CD4-positive, alpha-beta T cell treated with Interleukin-15 for 4 hours (primary cell): ENCODE measurements around the gene CC2D1A.

Experiments used
- DNase-seq: peaks from one replicate; pipeline ENCODE4 v3.0.0-alpha.2; 2020; ENCODE audit warnings: low spot score

CC2D1A gene

DNA sequence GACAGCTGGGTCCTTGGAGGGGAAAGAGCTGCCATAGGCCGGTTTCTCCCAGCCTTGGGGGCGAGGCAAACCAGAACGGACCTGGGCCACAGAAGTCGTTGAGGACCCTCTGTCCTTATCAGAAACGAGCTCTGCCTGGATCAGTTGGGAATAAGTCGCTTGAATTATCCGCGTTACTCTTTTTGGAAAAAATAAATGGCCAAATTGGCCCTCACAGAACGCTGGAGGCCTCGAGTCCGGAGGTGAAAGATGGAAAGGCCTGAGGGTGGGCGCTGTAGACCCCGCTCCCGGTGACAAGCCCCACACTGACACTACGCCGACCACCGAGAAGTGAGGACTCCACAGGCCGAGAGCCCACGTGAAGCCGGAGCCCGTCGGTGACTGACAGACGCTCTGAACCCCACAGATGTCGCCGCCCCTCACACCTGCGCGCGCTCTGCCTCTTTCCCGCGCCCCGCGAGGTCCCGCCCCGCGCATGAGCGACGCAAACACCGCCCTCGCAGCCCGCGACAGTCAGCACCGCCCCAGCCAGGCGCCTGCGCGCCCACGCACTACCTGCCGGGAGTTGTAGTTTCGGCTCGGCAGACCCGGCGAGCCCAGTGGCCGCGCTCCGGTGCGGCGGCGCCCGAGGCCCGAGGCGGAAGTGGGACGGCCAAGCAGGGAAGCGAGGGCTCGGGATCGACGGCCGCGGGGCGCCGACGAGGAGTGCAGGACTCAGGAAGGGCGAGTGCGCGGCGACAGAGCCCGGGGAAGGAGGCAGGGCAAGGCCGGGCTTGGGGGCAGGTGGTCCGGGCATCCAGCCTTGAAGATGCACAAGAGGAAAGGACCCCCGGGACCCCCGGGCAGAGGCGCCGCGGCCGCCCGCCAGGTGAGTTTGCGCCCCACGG, at the start of gene CC2D1A, which contains the start of gene BRME1:
CC2D1A (plus strand) TSS at position 568 of the 887 bp plus-strand sequence; CDS start at position 809, 241 bp downstream.
BRME1 (minus strand) TSS at position 484 of the 887 bp plus-strand sequence. CDS start 1,225 bp downstream, outside the sequence.
- DNase-seq: peak; percentile 93

GRCh38 chr19:13856497-13856896, 49.5 kb upstream of the CC2D1A start:
- DNase-seq: no peak

- DNase-seq: no peak
Measured at GRCh38 chr19:13859361-13859880, 46.6 kb upstream of the CC2D1A start.

- no peak for DNase-seq
Measured at GRCh38 chr19:13860679-13861391, 45.2 kb upstream of the CC2D1A start.

DNA sequence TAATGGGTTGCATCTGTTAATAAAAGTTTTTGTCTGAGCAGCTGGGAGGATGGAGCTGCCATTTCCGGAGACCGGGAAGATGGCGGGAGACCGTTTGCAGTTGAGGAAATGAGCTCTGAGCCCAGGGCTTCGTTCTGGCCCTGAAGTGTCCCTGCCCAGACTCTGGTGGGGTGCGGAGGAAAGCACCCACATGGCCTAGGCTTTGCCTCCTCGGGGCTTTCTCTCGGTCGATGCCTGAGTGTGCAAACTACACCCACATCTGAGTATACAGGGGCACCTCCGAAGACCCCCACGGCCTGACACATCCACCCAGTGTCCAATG, 44.6 kb upstream of the CC2D1A start:
- DNase-seq: peak; percentile 56

DNA sequence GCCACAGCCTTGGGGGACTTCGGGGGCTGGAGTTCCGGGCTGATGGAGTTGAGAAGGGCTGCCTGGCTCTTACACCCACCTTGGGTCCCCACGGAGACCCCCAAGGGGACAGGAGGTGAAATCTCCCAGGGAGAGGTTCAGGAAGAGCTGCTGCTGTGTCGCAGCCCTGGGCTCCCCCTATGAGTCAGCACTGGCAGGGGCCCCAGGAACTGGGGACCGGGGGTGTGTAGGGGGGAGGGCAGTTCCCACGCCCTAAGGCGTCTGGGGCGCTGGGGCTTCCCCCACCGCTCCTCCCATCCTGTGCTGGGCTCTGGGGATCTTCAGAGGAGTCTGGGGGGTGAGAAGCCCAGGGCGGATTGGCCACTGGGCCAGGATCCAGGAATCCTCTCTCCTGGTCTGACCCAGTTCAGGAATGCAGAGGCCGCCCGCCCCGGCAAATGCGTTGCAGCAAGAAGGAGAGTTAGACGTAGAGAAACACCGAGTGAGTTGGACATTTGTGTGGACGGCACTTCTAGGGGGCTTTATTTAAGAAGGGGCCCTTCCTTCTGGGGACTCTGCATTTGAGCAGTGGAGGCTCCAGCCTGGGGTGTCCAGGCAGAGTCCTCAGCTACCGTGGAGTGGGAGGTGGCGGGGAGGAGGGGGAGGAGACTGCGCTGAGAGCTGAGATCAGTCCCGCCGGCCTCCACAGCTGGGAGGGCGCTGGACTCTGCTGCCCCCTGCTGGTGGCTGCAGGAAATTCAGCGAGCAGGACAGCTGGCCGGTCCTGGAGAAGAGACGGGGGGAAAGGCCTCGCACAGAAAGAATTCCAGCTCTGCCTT, 44.1 kb upstream of the CC2D1A start:
- peak; percentile 92 for DNase-seq

DNA sequence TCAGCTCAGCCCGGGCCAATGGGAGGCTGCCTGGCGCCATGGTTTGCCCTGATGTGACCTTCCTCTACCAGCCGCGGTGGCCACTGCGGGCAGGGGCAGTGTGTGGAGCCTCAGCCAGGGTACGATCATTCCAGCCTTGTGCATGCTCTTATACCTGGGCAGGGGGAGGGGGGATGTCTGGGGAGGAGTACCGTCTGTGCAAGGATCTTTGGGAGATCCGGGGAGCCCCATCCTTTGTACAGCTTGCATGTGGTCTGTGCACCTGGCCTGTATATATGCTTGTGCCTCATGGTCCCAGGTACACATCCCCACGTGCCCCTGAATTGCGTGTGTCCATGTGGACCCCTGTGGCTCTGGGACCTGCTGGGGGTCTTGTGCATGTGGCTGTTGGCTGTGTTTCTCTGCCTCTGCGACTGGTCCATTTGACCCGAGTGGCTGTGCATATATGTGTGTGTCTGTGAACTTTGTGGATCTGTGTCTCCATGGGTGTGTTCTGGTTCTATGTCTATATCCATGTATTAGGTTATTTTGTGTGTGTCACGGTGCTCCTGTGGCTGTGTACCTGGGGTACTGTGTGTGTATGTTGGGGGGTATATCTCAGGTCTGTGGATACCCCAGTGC, 41.8 kb upstream of the CC2D1A start:
- DNase-seq: no peak

DNA sequence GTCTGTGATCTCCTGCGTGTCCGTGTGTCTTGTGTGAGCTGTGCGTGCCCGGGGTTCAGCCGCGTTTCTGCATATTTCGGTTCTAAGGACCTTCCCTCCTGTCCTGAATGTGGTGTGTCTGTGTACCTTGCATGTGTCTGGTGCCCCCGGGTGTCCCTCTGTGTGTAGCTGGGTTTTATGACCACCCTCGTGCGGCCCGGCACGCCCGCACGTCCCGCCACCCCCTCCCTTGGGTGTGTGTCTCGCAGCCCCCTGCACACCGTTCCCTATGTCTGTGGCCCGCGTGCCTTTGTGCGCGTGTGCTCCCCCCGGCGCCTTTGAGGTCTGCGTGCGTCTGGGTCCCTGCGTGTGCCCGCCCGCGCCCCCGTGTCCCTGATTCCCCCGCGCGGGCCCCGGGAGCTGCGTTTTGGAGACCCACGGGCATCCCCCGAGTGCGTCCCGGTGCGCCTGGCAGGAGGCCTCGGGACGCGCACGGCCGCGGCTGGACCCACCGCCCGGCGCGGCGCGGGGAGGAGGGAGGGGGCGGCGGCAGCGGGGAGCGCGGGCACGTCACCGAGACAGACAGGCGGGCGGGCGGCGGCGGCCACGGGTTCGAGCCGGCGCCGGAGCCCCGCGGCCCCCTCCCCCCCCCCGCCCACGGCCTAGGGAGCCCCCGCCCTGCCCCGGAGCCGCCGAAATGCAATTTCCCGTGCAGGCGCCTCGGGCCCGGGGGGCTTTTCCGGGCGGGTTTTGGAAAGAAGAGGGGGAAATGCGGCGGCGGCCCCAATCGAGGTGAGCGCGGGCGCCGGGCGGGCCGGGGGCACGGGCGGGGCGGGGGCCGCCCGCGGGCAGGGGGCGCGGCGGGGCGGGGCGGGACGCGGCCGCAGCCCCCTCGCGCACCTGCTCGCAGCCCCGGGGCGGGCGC, 41.1 kb upstream of the CC2D1A start:
- DNase-seq: no peak

DNA sequence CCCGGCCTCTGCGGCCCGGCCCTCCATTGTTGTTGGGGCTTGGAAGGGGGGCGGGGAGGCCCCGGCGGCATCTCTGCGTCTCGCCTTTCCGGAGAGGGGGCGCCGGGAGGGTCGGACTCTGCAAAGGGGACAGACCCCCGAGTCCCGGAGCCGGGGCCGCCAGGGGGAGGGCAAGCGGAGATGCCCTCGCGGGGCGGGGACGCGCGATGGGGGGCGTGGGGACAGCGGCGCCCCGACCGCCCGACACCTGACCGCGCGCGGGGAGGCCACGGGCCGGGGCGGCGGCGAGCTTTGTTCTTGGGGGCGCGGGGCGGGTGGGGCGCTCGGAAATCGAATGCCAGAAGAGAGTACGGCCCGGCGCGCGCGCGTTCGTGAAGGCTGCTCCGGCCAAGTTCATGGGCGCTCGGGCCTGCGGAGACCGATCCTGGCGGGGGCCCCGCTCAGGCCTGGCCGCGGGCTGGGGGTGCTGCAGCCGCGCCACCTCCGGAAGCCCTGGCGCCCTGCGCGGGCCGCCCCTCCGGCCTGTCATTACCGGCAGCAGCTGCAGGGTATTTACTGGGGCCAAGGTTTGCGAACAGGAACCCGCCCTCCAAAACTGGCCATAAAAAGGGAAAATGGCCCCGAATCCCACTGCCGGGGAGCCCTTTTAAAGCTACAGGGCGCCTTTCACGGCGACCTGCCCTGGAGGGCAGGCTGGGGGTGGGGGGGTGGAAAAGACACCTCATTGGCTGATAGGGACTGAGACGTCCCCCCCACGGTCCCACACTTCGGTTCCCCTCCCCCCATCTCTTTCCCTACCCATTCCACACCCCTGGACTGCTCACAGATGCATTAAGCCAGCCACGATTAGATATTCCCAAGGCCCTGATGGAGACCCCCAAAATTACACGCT, 40.2 kb upstream of the CC2D1A start:
- no peak for DNase-seq

GRCh38 chr19:13866463-13867046, 39.4 kb upstream of the CC2D1A start:
- no peak for DNase-seq

DNA sequence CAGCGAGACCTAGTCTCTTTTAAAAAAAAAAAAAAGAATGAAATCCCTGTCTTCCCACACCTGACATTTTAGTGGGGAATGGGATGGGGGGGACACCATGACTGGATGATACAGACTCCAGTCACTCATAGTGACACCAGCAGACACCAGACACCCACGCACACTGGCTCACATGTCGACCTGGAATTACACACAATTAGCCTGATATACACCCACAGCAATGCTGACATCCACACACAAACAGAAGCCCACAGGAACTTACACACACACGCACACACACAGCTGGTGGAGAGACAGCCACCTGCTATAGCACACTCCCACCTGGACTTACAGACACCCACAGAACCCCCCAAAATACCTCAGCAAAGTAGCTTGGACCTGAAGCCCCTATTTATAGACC, 37.3 kb upstream of the CC2D1A start:
- no peak for DNase-seq

DNA sequence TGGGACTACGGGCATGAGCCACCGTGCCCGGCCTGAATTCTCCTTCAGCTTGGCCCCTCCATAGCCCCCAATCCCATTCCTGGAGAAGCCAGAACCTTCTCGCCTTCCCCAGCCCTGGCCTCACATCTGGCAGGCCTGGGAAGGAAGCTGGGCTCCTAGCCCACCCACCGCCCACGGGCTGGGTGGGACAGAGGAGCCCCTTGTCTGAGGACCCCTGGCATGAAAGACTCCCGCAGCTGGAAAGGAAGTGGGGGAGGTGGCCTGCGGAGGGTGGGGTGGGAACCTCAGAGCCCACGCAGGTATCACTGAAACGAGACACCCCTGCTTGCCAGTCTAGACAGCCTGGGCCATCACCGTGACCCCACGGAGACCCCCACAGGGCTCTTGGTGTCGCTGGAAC, 36.7 kb upstream of the CC2D1A start:
- DNase-seq: no peak

- DNase-seq: no peak
Measured at GRCh38 chr19:13870873-13871272, 35.1 kb upstream of the CC2D1A start.

DNA sequence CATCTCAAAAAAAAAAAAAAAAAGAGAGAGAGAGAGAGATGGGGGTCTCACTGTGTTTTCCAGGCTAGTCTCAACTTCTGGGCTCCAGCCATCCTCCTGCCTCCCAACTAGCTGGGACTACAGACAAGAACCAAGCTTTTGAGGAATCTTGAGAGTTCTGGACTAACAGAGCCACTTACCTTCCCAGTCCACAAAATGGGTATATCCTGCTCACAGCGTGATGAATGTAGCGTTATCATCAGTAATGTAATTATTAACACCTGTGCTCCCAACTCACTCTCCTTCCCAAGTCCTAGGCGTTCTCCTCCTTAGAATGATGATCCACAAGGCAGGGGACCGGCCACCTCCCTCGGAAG, 33.7 kb upstream of the CC2D1A start:
- no peak for DNase-seq

- no peak for DNase-seq
Measured at GRCh38 chr19:13872695-13873389, 33.2 kb upstream of the CC2D1A start.

- DNase-seq: no peak
Measured at GRCh38 chr19:13873834-13874515, 32.0 kb upstream of the CC2D1A start.

DNA sequence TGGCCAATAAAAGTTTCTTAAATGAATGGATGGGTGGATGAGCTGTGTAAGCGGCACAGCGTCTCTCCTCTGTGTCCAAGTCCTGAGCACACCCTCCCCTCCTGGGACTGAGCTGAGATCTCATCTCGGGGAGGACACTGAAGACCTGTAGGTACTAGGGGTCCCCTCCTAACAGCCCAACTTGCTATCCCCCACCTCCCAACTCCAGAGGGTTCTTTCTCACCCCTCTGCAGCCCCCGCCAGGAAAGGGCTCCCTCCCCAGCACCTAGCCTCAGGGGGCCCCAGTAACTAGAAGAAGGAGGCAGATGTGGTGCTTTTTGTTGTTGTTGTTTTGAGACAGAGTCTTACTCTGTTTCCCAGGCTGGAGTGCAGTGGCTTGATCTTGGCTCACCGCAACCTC, 30.2 kb upstream of the CC2D1A start:
- no peak for DNase-seq

- DNase-seq: no peak
Measured at GRCh38 chr19:13876834-13877233, 29.2 kb upstream of the CC2D1A start, which contains the start of gene NANOS3. Gene NANOS3 (plus strand): TSS chr19:13877134. CDS start chr19:13877249, 115 bp downstream.
